GM19438 (cell line): Measurements from ENCODE around the gene SIM1.

Source experiments
- ATAC-seq: cut with Tn5 transposase; IDR thresholded peaks from one replicate; pipeline ENCODE4 v1.9.1; 2021; ENCODE audit warnings: low read depth; ENCODE audit not compliant: unreplicated experiment

SIM1 gene

GRCh38 chr6:100464903-100465700 lies at the start of gene SIM1:
SIM1 (minus strand) TSS chr6:100464921; CDS start chr6:100463468, 1,453 bp downstream.
- no peak for ATAC-seq

- no peak for ATAC-seq
Observed at GRCh38 chr6:100512203-100512862, 47.6 kb upstream of the SIM1 start.

GRCh38 chr6:100509101-100509500 lies 44.4 kb upstream of the SIM1 start:
- no peak for ATAC-seq

- no peak for ATAC-seq
Observed at GRCh38 chr6:100506651-100507050, 41.9 kb upstream of the SIM1 start.

- ATAC-seq: no peak
Observed at GRCh38 chr6:100504786-100505737, 40.3 kb upstream of the SIM1 start.

GRCh38 chr6:100503043-100503705 lies 38.5 kb upstream of the SIM1 start:
- ATAC-seq: no peak

- no peak for ATAC-seq
Observed at GRCh38 chr6:100493206-100493888, 28.6 kb upstream of the SIM1 start.

GRCh38 chr6:100491952-100492670 lies 27.4 kb upstream of the SIM1 start:
- ATAC-seq: no peak

GRCh38 chr6:100490065-100490464 lies 25.3 kb upstream of the SIM1 start:
- no peak for ATAC-seq

GRCh38 chr6:100488244-100488643 lies 23.5 kb upstream of the SIM1 start:
- ATAC-seq: no peak

GRCh38 chr6:100487638-100488037 lies 22.9 kb upstream of the SIM1 start:
- ATAC-seq: no peak

- ATAC-seq: no peak
Observed at GRCh38 chr6:100485268-100485667, 20.5 kb upstream of the SIM1 start.

GRCh38 chr6:100484474-100484873 lies 19.8 kb upstream of the SIM1 start:
- ATAC-seq: no peak

- no peak for ATAC-seq
Observed at GRCh38 chr6:100482698-100483097, 18.0 kb upstream of the SIM1 start.

- ATAC-seq: no peak
Observed at GRCh38 chr6:100479179-100480035, 14.7 kb upstream of the SIM1 start.

GRCh38 chr6:100475554-100476320 lies 11.0 kb upstream of the SIM1 start:
- ATAC-seq: peak; percentile 60

- no peak for ATAC-seq
Observed at GRCh38 chr6:100473182-100473581, 8.5 kb upstream of the SIM1 start.

GRCh38 chr6:100472674-100473073 lies 8.0 kb upstream of the SIM1 start:
- peak; percentile 84 for ATAC-seq
